ENCODE data around the gene PIGQ.
"Not testable (repeated sequence)": the region's sequence is repeated elsewhere in the genome, so short reads cannot be mapped to it uniquely, and the experiment has no call there.

The PIGQ gene

DNA sequence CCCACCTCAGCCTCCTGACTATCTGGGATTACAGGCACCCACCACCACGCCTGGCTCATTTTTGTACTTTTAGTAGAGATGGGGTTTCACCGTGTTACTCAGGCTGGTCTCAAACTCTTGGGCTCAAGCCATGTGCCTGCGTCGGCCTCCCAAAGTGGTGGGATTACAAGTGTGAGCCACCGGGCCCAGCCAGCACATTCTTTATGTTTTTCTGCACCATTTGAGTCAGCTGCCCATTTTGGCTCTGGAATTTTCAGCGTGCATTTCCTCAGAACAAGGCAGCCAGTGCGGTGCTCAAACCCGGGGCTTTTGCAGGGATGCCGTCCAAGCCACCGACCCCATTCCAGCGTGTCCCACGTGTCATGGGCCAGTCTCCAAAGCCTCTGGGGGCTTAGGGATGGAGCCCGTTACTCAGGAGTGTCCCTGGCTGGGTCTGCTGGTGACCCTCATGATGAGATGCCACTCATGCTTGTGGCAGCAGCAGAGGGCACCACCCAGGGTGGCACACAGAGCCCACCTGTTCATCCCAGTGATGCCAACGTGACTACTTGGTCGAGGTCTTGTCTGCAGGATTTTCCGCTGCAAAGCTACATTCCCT, 16.4 kb downstream of the PIGQ start:
- no peak for DNase-seq (ENCODE audit: low spot score)

GRCh38 chr16:586645-587590, 17.1 kb downstream of the PIGQ start:
- DNase-seq (ENCODE audit: low spot score), result no peak

DNA sequence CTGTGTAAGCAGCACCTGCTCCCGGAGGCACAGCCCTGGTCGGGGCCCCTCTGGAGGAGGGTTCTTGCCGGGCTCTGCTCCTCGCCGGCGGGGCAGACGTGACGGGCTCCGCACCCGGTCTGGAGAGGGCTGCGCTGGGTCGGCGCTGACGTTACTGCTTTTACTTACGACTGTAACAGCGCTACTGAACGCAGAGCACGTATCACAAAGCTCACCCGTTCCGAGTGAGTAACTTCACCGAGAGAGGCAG, 18.8 kb downstream of the PIGQ start:
- DNase-seq (ENCODE audit: low spot score), result peak; percentile 68

- peak; percentile 99 for DNase-seq (ENCODE audit: low spot score)
Measured at GRCh38 chr16:588889-589657, 19.3 kb downstream of the PIGQ start.

GRCh38 chr16:589658-590187, 20.0 kb downstream of the PIGQ start, which contains the start of gene RAB40C:
TSS of gene RAB40C (plus strand) at chr16:590066. CDS start at chr16:590292, 226 bp downstream.
- peak; percentile 99 for DNase-seq (ENCODE audit: low spot score)

- DNase-seq (ENCODE audit: low spot score), result no peak
Measured at GRCh38 chr16:590188-590814, 20.5 kb downstream of the PIGQ start.

DNA sequence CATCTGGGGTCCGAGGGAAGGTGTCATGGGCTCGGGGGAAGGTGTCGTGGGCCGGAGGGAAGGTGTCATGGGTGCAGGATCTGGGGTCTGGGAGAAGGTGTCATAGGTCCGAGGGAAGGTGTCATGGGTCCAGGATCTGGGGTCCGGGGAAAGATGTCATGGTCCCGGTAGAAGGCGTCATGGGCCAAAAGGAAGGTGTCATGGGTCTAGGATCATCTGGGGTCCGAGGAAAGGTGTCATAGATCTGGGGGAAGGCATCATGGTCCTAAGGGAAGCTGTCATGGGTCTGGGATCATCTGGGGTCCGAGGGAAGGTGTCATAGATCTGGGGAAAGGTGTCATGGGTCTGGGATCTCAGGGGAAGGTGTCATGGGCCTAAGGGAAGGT, 21.0 kb downstream of the PIGQ start:
- DNase-seq (ENCODE audit: low spot score), result no peak

DNA sequence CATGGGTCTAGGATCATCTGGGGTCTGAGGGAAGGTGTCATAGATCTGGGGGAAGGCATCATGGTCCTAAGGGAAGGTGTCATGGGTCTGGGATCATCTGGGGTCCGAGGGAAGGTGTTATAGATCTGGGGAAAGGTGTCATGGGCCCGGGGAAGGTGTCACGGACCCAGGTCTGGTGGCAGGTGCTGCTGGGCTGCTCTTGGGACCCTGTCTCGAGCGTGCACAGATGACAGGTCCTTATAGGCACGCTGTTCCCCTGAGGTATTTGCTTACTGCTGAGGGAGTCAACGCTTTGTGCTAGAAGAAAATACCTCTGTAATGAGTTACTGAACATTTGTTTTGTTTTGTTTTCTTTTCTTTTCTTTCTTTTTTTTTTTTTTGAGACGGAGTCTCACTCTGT, 21.5 kb downstream of the PIGQ start:
- DNase-seq (ENCODE audit: low spot score), result no peak

DNA sequence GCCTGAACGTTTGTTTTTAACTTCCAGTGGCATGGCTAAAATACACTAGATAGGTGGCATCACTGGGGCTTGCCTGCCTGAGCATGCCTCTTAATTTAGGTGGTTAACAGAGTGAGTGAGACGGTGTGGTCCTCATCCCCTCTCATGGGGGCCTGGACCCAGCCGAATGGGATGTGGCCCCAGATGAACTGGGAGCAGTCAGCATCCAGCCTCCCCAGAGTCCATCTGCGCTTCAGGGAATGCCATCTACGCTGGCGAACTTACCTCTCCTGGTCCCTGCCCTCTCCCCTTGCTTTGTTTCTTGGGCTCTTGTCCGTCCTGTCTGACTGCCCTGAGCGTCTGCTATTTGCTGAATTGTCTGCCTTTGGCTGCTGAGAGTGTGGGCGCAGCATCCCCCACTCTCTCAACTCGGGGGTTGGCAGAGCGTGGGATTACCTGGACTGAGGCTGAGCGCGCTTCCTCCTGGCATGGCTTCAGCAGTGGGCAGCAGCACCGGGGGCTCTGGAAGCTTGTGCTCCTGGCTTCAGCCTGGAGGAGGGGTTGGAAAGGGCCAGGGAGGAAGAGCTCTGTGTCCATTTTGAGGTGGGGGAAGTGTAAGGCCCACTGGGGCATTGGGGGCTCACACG, 22.2 kb downstream of the PIGQ start:
- DNase-seq (ENCODE audit: low spot score), result no peak

- DNase-seq (ENCODE audit: low spot score), result no peak
Measured at GRCh38 chr16:592518-593306, 22.9 kb downstream of the PIGQ start.

DNA sequence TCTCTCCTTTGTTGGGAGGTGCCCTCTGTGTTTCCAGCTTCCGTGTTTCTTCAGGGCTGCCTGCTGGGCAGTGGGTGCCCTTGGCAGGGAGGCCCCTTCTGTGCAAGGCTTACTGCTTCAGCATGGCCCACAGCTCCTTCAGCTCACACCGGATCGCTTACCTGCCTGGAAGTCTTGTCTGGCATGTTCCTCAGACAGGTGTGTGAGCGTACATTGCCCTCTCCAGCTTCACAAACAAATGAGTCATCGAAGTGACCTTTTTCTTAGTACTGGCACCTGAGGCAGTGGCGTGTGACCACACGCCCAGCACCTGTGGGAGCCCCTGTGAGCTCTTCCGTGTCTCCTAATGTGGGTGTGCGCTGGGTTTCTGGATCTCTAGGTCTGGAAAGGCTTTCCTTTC, 23.6 kb downstream of the PIGQ start:
- no peak for DNase-seq (ENCODE audit: low spot score)

- DNase-seq (ENCODE audit: low spot score), result no peak
Measured at GRCh38 chr16:593807-594206, 24.0 kb downstream of the PIGQ start.

GRCh38 chr16:595094-595528, 25.3 kb downstream of the PIGQ start:
- DNase-seq (ENCODE audit: low spot score), result no peak

DNA sequence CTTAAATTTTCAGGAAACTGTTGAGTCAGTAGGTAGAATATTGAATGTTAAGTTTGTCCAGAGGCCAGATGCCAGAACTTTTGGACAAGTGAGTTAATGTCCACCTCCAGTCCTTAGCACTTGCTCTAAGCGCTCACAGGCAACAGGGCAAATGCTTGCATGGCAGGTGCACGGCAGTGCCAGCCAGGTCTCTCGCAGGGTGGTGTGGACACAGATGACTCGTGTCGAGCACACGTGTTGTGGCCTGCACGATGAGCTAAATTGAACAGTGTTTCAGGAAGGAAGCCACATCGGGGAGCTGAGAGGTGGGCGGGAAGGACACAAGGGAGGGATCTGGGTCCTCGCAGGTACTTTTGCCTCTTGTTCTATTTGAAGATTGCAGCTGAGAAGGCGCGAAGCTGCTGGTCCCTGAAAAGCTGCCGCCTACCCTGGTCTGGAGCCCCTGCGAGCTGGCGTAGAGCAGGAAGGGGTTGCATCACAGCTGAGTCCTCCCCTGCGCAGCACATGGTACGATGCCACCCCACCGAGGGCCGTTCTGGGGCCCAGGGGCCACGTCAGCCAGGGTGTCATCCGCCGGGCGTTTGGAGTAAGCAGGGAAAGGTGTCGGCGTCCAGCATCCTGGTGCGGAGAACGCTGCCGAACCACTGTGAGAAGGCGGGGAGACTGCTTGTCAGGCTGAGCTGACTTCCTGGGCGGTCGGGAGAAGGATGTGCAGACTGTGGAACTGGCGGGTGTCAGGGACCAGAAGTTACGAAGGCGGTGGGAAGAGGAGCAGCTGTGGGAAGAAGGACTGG, 26.4 kb downstream of the PIGQ start:
- DNase-seq (ENCODE audit: low spot score), result no peak

- no peak for DNase-seq (ENCODE audit: low spot score)
Measured at GRCh38 chr16:596736-597060, 26.9 kb downstream of the PIGQ start.

DNA sequence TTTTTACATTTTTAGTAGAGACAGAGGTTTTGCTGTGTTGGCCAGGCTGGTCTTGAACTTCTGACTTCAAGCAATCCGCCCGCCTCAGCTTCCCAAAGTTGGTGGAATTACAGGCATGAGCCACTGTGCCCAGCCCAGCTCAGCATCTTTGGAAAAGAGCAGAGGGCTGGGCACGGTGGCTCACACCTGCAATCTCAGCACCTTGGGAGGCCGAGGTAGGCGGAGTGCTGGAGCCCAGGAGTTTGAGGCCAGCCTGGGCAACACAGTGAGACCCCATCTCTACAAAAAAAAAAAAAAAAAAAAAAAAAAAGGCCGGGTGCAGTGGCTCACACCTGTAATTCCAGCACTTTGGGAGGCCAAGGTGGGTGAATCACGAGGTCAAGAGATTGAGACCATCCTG, 27.9 kb downstream of the PIGQ start:
- DNase-seq (ENCODE audit: low spot score), result not testable (repeated sequence)

DNA sequence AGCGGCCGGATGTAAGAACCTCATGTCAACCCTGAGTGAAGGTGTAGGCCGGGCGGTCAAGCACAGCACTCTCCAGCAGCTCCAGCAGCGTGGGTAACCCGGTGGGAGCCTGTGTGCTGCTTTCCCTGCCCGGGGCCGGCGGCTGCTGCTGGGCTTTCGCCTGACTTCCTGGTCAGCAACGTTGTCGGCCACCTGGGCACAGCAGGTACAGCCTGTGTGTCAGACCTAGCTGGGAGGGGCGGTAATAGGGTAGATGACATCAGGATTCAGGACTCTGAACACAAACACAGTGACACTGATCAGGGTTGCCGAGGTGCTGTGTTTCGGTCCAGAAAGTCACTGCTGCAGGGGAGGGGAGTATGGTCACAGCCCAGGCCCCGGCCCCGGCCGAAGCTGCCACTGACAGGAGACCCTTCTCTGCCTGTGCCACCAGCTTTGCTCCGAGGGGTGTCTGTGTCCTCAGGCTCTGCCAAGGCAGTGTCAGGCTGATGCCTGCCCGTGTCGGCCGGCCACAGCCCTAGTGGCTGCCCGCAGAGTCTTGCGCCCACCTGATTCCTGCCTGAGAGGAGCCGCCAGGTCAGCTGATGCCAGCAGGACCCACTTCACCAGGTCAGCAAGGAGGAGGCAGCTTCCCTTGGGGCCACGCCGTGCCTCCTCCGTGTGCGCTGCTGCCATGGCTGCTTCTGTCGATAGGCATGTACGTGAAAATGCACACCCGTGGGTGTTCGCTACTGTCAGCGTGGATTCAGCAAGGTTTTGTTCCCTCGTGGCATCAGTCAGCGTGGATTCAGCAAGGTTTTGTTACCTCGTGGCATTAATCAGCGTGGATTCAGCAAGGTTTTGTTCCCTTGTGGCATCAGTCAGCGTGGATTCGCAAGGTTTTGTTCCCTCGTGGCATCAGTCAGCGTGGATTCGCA, 29.3 kb downstream of the PIGQ start:
- DNase-seq (ENCODE audit: low spot score), result no peak

- DNase-seq (ENCODE audit: low spot score), result peak; percentile 52
Measured at GRCh38 chr16:600781-601180, 31.0 kb downstream of the PIGQ start.

- DNase-seq (ENCODE audit: low spot score), result no peak
Measured at GRCh38 chr16:603933-604332, 34.2 kb downstream of the PIGQ start.

Measured in ecto neural progenitor cell (in vitro differentiated cells).